ENCODE results near the gene SERPINA1. TPM values are rescaled to one million over a fixed set of nuclear protein-coding genes. Genes with fewer than 3 reads are reported as not detected.

Gene SERPINA1
- total and polyA plus RNA-seq, 2 of the 13 experiments (the other 11 are each of a cell fraction or from before 2014, with no cell fraction given) = 3,266 to 11,015 TPM

- TF ChIP-seq AGO2 (optimal IDR thresholded peaks at IDR 0.05; ENCODE audit: low read depth, low read length) (peak; percentile 95), MTA3 (CRISPR knock-in tag; IDR thresholded peaks at IDR 0.05) (no peak), ELF1 (CRISPR knock-in tag; IDR thresholded peaks at IDR 0.05) (no peak), SALL1 (CRISPR knock-in tag; IDR thresholded peaks at IDR 0.05) (0 out of 2 replicates have a peak, but pooled peaks have one; percentile 17), ZNF670 (CRISPR knock-in tag; IDR thresholded peaks at IDR 0.05; ENCODE audit: borderline replicate concordance) (no peak), PATZ1 (CRISPR knock-in tag; IDR thresholded peaks at IDR 0.05) (peak; percentile 56), WIZ (CRISPR knock-in tag; IDR thresholded peaks at IDR 0.05) (no peak), FOXM1 (CRISPR knock-in tag; IDR thresholded peaks at IDR 0.05) (no peak), TMF1 (CRISPR knock-in tag; IDR thresholded peaks at IDR 0.05; ENCODE audit: low read depth) (0 out of 2 replicates have a peak, but pooled peaks have one; percentile 73), ZSCAN21 (CRISPR knock-in tag; IDR thresholded peaks at IDR 0.05; ENCODE audit: borderline replicate concordance) (0 out of 2 replicates have a peak, but pooled peaks have one; percentile 26), MNT (IDR thresholded peaks at IDR 0.05) (no peak), MEF2D (CRISPR knock-in tag; IDR thresholded peaks at IDR 0.05) (no peak), RBM39 (IDR thresholded peaks at IDR 0.05; ENCODE audit: low read depth, low read length, poor library complexity, severe bottlenecking) (peak; percentile 56), ZNF607 (CRISPR knock-in tag; IDR thresholded peaks at IDR 0.05; ENCODE audit: borderline replicate concordance) (no peak), ZNF512 (CRISPR knock-in tag; IDR thresholded peaks at IDR 0.05) (peak; percentile 55; the same call in 1 of the 2 replicates)
- TF ChIP-seq, protein P1, sequence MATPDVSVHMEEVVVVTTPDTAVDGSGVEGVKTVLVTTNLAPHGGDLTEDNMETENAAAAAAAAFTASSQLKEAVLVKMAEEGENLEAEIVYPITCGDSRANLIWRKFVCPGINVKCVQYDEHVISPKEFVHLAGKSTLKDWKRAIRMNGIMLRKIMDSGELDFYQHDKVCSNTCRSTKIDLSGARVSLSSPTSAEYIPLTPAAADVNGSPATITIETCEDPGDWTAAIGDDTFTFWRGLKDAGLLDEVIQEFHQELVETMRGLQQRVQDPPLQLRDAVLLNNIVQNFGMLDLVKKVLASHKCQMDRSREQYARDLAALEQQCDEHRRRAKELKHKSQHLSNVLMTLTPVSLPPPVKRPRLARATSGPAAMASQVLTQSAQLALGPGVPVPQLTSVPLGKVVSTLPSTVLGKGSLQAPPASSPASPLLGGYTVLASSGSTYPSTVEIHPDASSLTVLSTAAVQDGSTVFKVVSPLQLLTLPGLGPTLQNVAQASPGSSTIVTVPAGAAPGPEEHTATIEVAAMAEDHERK (CRISPR knock-in tag; IDR thresholded peaks at IDR 0.05; ENCODE audit: low read depth) = no peak
- TF ChIP-seq, protein P2, sequence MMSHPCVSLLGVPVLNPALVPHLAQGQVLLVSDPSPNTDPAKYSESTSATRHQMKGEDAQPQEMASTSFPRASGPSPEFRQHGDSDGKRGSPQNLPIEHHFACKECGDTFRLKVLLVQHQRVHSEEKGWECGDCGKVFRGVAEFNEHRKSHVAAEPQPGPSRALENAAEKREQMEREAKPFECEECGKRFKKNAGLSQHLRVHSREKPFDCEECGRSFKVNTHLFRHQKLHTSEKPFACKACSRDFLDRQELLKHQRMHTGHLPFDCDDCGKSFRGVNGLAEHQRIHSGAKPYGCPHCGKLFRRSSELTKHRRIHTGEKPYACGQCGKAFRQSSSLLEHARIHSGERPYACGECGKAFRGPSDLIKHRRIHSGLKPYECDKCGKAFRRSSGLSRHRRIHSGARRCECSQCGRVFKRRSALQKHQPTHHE (CRISPR knock-in tag; IDR thresholded peaks at IDR 0.05; ENCODE audit: borderline replicate concordance) = no peak
- TF ChIP-seq, protein P3, sequence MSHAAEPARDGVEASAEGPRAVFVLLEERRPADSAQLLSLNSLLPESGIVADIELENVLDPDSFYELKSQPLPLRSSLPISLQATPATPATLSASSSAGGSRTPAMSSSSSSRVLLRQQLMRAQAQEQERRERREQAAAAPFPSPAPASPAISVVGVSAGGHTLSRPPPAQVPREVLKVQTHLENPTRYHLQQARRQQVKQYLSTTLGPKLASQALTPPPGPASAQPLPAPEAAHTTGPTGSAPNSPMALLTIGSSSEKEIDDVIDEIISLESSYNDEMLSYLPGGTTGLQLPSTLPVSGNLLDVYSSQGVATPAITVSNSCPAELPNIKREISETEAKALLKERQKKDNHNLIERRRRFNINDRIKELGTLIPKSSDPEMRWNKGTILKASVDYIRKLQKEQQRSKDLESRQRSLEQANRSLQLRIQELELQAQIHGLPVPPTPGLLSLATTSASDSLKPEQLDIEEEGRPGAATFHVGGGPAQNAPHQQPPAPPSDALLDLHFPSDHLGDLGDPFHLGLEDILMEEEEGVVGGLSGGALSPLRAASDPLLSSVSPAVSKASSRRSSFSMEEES (CRISPR knock-in tag; IDR thresholded peaks at IDR 0.05) = no peak
Observed at GRCh38 chr14:94382716-94383596, 5.4 kb downstream of the SERPINA1 start (continued).
